ENCODE results near the gene CAB39.

GRCh38 chr2:230795856-230796255, 83.2 kb downstream of the CAB39 start:
- no peak for TF ChIP-seq POLR2AphosphoS5 (IDR thresholded peaks at IDR 0.05; ENCODE audit: low read depth, low read length)
- no peak for TF ChIP-seq POLR2A (IDR thresholded peaks at IDR 0.05; ENCODE audit: low read depth, low read length)
